ENCODE results near the gene PDK1. TPM values are rescaled to one million over a fixed set of nuclear protein-coding genes. Genes with fewer than 3 reads are reported as not detected.

PDK1 gene
- total RNA-seq, 2 donors from 2014 or later: 8.0 to 17.5 TPM

DNA sequence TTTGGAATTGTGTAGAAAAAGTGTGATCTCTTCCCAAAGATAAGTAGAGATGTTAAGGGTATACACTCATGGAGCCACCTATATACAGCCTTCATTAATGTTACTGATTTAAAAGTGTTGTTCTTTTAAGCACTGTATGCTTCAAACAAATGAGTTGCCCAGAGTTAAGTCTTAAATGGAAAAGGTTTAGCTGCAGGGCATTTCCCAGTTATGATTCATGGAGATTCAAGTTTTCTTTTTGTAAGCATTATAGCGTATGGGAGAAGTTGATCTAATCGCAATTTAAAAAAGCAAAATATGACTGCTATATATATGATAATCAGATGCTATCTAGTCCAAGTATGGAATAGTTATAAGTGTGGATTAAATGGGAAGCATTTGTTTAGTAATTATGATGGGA lies 4.8 kb downstream of the PDK1 start:
- intact Hi-C loops (cut with DNase I): no loop called here
- no peak overlapping the region for H3K4me3 ChIP-seq
- no peak overlapping the region for H3K27ac ChIP-seq
- H3K4me1 ChIP-seq: peaks cover 16% of the 10 kb centered on the region
- no peaks in the 10 kb centered on the region for H3K27me3 ChIP-seq
- no peaks in the 10 kb centered on the region for H3K9me3 ChIP-seq
- 93 to 94% methylated on average over 2 of the region's 2 CpGs for WGBS, 2 donors
- H3K36me3 ChIP-seq (replicated peaks in 1 of 2; ENCODE audit: insufficient read depth in 1 of 2, low read depth in 2 of 2): no peaks in the 10 kb centered on the region
- no peak for DNase-seq
- TF ChIP-seq, protein P1, sequence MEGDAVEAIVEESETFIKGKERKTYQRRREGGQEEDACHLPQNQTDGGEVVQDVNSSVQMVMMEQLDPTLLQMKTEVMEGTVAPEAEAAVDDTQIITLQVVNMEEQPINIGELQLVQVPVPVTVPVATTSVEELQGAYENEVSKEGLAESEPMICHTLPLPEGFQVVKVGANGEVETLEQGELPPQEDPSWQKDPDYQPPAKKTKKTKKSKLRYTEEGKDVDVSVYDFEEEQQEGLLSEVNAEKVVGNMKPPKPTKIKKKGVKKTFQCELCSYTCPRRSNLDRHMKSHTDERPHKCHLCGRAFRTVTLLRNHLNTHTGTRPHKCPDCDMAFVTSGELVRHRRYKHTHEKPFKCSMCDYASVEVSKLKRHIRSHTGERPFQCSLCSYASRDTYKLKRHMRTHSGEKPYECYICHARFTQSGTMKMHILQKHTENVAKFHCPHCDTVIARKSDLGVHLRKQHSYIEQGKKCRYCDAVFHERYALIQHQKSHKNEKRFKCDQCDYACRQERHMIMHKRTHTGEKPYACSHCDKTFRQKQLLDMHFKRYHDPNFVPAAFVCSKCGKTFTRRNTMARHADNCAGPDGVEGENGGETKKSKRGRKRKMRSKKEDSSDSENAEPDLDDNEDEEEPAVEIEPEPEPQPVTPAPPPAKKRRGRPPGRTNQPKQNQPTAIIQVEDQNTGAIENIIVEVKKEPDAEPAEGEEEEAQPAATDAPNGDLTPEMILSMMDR (IDR thresholded peaks at IDR 0.05): no peak
- no peak for TF ChIP-seq POLR2A (IDR thresholded peaks at IDR 0.05)
- no peak for ATAC-seq

- Histone ChIP-seq H3K4me3 (no peak overlapping the region), H3K36me3 (replicated peaks in 1 of 2; ENCODE audit: insufficient read depth in 1 of 2, low read depth in 2 of 2) (no peaks in the 10 kb centered on the region), H3K4me1 (peaks cover 16% of the 10 kb centered on the region), H3K27ac (no peak overlapping the region), H3K27me3 (no peaks in the 10 kb centered on the region), H3K9me3 (no peaks in the 10 kb centered on the region)
- TF ChIP-seq POLR2A (IDR thresholded peaks at IDR 0.05): no peak
- TF ChIP-seq, protein P1 (IDR thresholded peaks at IDR 0.05): no peak
- ATAC-seq (no peak), DNase-seq (no peak)
- intact Hi-C loops (cut with DNase I): no loop called here
- 69 to 74% methylated on average over 4 of the region's 4 CpGs for WGBS, 2 donors
Observed at GRCh38 chr2:172561270-172561669, 5.4 kb downstream of the PDK1 start.

GRCh38 chr2:172562298-172562697 lies 6.4 kb downstream of the PDK1 start:
- H3K4me1 ChIP-seq: peaks cover 6% of the 10 kb centered on the region
- DNase-seq (no peak), ATAC-seq (no peak)
- H3K27me3 ChIP-seq: no peaks in the 10 kb centered on the region
- intact Hi-C loops (cut with DNase I): no loop called here
- TF ChIP-seq POLR2A (IDR thresholded peaks at IDR 0.05): no peak
- TF ChIP-seq, protein P1 (IDR thresholded peaks at IDR 0.05): no peak
- 50 to 71% methylated on average over 1 of the region's 1 CpG for WGBS, 2 donors
- H3K36me3 ChIP-seq (replicated peaks in 1 of 2; ENCODE audit: insufficient read depth in 1 of 2, low read depth in 2 of 2): no peaks in the 10 kb centered on the region
- H3K4me3 ChIP-seq: no peak overlapping the region
- H3K27ac ChIP-seq: no peak overlapping the region
- H3K9me3 ChIP-seq: no peaks in the 10 kb centered on the region

DNA sequence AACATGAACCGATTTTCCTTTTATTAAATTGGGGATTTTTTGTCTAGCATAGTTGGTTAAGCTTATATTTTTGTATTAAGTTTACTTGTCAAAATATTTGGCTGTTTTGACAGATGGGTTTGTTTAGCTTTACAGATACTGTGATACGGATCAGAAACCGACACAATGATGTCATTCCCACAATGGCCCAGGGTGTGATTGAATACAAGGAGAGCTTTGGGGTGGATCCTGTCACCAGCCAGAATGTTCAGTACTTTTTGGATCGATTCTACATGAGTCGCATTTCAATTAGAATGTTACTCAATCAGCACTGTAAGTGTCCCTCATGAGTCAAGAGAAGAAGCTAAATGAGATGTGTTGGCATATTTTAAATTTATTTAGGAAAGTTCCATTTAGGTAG lies 8.5 kb downstream of the PDK1 start:
- ATAC-seq (no peak), DNase-seq (no peak)
- H3K27ac ChIP-seq: no peak overlapping the region
- H3K9me3 ChIP-seq: no peaks in the 10 kb centered on the region
- WGBS, 2 donors: 77 to 82% methylated on average over 5 of the region's 5 CpGs
- intact Hi-C loops (cut with DNase I): no loop called here
- TF ChIP-seq, protein P1 (IDR thresholded peaks at IDR 0.05): no peak
- no peak for TF ChIP-seq POLR2A (IDR thresholded peaks at IDR 0.05)
- no peaks in the 10 kb centered on the region for H3K4me1 ChIP-seq
- H3K27me3 ChIP-seq: no peaks in the 10 kb centered on the region
- no peaks in the 10 kb centered on the region for H3K36me3 ChIP-seq (replicated peaks in 1 of 2; ENCODE audit: insufficient read depth in 1 of 2, low read depth in 2 of 2)
- H3K4me3 ChIP-seq: no peak overlapping the region

DNA sequence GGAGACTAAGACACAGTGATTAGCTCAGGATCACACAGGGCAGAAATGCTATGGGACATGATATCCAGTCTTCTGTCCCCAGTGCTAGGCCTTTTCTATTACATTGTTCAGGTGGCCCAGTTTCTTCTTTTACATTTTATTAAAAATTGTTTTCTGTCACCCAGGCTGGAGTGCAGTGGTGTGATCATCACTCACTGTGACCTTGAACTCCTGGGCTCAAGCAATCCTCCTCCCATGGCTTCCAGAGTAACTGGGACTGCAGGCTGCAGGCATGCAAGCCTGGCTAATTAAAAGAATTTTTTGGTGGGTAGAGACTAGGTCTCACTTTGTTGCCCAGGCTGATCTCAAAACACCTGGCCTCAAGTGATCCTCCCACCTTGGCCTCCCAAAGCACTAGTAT lies 15.4 kb downstream of the PDK1 start:
- ATAC-seq (no peak), DNase-seq (no peak)
- H3K4me3 ChIP-seq: no peak overlapping the region
- H3K4me1 ChIP-seq: no peaks in the 10 kb centered on the region
- TF ChIP-seq, protein P1 (IDR thresholded peaks at IDR 0.05): no peak
- no peak for TF ChIP-seq POLR2A (IDR thresholded peaks at IDR 0.05)
- no peaks in the 10 kb centered on the region for H3K27me3 ChIP-seq
- H3K36me3 ChIP-seq (replicated peaks in 1 of 2; ENCODE audit: insufficient read depth in 1 of 2, low read depth in 2 of 2): no peaks in the 10 kb centered on the region
- intact Hi-C loops (cut with DNase I): no loop called here
- H3K9me3 ChIP-seq: peaks cover 0 to 7% (median 0%) of the 10 kb centered on the region in 3 donors
- H3K27ac ChIP-seq: no peak overlapping the region
